ENCODE results near the gene ADCK1.
"Not testable (repeated sequence)": the region's sequence is repeated elsewhere in the genome, so short reads cannot be mapped to it uniquely, and the experiment has no call there.

The ADCK1 gene

DNA sequence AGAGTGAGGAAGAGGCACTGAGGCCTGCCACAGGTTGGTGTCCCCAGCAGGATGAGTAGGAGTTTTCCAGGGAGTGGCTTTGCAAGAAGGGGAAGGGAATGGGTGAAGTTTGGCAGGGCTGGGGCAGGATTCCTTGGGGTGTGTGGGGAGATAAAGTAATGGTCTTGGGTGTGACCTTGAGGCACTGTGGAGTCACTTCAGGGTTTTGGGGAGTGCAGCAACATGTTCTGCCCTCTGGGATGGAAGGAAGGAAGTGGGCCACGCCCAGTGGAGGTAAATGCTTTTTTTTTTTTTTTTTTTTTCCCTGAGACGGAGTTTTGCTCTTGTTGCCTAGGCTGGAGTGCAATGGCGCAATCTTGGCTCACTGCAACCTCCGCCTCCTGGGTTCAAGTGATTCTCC is 108.9 kb downstream of the ADCK1 start:
- no peak for FAIRE-seq

DNA sequence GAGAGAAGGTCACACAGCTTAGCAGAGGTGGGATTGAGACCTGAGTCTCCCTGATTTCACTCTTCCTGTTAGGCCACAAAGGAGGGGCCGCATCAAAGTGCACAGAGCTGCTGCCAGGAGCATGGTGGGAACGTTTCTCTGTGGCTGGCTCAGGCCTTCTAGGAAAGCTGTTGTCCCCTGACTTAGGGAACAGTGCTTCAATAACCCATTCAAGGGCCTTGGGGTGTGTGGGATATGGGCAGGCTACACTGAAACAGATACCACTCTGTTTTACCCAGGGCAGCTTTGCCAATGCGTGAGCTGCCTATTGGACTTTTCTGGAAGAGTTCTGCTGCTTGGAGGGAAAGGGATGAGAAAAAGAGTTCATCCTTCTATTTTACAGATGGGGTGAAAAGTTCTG is 110.0 kb downstream of the ADCK1 start:
- FAIRE-seq = no peak

DNA sequence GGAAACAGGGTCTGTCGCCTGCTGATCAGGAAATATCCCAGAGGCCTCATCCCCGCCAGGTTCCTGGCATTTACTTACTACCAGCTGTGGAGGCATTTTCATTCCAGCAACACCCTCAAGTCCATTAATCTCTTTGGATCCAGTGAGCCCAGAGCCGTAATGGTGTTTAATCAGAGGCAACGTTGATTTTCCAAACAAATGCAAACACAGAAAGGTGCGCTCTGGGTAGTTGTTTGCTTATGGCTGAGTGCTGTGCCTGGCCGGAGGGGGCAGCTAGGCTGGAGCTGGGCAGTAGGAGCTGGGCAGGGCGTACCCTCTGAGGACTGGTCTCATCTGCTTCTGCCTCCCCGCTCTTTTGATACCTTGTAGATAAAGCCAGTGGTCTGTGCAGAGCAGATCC is 110.6 kb downstream of the ADCK1 start:
- FAIRE-seq = no peak

DNA sequence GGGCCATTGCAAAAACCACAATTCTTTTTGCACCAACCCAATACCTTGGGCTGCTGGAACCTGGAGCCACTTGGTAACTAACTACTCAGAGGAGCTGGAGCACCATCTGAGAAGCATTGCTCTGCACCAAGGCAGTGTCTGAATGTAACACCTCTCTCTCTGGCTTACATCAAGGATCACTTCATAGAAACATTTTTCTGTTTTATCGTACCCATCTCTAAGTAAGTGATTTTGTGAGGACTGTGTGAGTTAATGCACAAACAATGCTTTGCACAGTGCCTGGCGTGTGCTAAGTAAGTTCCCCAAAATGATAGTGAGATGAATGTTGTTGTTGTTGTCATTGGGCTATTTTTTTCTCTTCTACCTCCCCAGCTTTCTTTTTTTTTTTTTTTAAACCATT is 111.4 kb downstream of the ADCK1 start:
- FAIRE-seq = no peak

DNA sequence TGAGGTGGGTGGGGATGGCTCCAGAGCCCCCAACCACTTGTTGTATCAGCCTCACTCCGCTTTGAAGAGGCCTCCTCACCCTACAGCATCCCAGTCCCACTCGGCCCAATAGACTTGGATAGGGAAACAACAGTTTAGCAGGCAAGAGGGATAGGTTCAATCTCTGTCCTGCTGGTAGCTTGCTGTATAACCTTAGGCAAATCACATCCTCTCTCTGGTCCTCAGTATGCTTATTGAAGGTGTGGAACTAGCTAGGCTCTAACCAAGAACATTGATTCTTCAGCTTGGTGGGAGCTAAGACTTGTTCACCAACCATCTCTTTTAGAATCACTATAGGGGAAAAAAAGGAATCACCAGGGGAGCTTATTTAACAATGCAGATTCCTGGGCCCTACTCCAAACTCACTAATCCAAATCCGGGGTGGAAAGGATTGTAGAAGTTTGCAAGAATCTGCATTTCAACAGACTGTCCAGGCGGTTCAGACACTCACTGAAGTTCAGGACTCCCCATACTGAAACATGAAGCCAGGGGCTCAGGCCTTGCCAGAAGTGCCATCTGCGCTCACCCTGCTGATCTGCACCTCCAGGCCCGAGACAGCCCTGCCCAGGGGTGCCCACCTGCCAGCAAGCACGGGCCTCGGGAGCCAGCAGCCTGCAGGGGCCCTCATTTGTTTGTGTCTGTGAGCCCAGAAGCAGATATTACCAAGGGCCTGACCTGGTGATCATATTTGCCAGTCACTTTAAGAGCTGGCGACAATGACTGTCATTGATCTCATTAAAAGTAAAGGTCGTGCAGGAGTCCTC is 113.0 kb downstream of the ADCK1 start:
- no peak for FAIRE-seq

DNA sequence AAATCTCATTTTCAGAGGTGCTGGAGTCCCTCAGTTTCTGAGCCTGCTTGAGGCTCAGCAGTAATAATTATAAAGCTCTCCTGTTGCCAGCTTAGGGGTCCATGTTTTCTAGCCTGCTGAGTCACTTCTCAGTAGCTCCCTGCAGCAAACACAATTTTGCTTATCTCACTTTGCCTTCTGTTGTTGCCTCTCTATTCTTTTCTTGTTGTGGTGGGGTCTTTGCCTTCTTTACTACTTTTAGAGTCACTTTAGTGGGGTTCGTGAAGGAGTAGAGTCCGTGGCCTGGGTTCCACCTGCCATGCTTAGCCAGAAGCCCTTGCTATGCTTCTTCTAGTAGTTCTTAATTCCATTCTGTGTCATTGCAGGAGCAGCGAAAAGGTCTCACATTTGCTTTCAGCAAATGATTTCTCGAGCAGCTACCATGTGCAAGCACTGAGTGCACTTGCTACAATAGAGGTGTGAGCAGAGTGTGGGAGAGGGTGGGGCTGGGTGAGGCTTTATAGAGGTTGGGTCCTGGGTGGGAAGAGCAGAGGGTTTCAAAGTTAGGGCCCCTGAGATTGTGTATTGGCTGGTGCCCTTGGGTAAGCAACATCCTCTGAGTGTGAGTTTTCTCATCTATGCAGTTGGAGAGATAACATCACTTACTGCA is 114.3 kb downstream of the ADCK1 start:
- no peak for FAIRE-seq

DNA sequence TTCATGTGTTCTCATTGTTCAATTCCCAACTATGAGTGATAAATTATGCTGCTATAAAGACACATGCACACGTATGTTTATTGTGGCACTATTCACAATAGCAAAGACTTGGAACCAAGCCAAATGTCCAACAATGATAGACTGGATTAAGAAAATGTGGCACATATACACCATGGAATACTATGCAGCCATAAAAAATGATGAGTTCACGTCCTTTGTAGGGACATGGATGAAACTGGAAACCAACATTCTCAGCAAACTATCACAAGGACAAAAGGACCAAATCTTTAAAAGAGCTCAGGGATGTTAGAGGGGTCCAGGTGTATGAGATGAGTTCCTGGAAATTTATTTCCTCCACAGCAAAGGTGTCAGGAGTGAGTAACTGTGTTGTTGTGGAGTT is 115.5 kb downstream of the ADCK1 start:
- not testable (repeated sequence) for FAIRE-seq

DNA sequence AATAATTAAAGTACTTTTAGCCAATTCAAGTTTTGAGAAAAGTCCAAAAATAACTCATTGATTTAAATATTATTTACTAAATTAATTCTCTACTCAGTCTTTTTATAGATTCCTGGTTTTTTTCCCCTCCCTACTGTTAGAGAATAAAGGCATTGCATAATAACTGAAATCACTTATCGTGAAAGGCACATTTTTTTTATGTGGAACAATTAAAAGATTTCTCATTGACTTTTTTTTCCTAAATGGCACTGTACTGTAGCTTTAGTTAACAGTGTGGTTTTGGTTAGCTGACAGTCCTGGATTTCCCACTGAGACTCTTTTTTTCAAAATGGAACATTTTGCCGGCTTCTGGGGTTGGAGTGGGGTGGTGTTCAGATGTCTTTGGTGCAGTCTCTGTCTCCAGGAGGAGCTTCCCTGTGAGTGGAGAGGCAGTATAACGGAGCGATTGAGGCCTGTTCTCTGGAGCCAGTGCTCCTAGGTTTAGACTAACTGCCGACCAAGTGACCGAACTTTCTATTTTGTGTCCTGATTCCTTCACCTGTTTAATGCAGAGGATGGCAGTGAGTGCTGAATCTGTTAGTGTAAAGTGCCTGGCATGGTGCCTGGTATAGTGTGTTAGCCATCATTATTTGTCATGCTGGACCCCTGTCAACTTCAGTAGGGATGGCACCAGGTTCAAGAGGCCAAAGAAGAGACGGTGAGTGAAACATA is 117.7 kb downstream of the ADCK1 start:
- FAIRE-seq = no peak

DNA sequence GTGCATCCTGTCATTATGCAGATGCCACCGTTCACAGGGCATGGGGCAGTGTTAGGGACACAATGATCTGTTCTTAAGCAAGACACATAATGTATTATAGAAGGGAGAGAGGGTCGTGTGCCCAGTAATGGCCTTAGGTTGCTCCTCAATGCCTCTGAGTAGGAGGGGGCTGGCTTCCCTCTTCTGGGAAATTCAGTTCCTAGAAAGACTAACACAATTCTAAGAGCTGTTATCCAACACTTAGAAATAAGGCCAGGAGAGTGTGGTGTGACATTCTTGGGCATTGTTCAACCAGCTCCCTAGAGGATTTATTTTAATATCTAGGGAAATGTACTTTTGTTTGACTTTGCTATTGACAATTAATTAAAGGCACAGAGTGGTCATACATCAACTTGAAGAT is 118.5 kb downstream of the ADCK1 start:
- FAIRE-seq = no peak

DNA sequence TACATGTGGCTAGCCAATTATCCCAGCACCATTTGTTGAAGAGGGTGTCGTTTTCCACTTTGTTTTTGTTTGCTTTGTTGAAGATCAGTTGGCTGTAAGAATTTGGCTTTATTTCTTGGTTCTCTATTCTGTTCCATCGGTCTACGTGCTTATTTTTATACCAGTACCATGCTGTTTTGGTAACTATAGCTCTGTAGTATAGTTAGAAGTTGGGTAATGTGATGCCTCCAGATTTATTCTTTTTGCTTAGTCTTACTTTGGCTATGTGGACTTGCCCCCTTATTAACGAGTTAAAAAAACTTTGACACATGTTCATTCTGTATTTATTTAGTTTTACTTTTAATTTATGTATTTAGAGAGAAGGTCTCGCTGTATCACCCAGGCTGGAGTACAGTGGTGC is 120.4 kb downstream of the ADCK1 start:
- no peak for FAIRE-seq

DNA sequence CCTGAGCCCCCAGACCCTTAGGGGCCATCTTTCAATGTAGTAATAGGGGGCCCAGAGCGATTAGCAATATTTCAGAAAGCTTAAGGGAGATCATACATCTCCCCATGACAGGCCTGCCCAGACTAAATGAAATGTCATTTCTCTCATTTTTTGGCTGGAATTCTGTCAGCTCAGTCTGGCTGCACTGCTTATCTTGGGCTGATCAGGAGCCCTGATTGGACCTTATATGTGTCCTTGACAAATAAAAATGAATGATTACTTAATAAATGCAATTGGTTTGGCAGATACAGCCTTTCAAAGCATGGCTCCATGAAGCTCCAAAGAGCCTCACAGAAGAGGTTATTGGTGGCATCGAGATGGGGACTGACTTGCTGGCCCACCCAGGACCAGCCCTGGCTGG is 121.9 kb downstream of the ADCK1 start:
- FAIRE-seq = no peak

DNA sequence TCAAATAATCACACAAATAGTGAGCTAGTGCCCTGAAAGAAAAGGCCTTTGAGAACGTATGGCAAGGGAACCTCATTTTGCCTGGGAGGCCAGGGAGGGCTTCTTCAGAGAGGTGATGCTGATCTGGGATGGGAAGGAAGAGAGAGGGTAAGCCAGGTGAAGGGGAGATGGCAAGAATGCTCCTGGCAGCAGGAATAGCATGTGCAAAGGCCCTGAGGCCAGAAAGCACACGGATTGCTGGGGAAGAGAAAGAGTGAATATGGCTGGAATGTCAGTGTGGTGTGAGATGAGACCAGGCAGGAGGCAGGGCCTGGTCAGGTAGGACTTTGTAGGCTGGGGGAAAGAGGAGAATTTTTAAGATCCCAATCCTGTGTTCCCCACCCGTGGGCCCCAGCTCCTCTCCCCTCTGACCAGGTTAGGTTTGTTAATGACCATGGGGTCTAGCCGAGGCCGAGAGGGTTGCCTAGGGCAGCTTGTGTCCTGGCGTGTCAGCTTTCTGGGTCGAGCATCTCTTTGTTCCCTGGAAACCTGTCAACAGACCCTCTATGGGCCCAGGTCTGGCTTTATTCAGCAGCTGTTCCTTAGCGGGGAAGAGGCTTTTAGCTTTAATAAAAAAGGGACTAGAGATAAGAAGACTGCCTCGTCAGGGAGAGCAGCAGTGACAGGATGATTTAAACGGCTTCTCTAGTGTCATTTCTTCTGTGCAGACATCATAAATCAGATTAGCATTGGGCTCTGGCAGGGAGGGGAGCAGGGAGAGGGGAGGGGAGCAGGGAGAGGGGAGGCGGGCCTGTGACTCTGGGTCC is 123.4 kb downstream of the ADCK1 start:
- FAIRE-seq = no peak

DNA sequence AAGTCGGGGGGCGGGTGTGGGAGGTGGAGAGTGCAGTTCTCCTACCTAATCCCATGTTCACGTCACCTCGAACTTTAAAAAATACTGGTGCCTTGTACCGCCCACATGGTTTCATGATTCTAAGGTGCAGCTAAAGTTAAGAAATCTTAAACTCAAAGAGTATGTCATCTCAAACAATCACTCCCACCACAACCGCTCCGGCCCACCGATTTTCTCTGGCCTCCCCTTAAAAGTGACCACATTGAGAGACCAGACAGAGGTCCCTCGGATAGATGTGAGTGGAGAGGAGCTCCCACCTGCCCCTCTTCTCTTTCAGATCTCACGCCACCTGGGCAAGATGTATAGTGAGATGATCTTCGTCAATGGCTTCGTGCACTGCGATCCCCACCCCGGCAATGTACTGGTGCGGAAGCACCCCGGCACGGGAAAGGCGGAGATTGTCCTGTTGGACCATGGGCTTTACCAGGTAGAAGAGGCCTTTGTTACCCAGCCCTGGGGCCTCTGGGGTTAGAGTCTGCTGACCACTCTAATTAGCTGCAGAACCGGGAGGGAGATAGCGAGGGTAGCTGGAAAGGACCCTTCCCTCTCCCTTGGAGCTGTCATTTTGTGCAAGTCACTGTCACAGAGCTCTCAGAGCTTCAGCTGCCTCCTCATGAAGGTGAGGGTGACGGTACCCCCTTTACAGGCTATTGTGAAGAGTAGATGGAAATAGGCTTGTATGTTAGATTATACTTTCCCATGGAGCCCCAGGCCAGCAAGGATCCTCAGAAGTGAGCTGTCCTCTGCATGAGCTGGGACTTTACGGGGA is 124.4 kb downstream of the ADCK1 start:
- no peak for FAIRE-seq

DNA sequence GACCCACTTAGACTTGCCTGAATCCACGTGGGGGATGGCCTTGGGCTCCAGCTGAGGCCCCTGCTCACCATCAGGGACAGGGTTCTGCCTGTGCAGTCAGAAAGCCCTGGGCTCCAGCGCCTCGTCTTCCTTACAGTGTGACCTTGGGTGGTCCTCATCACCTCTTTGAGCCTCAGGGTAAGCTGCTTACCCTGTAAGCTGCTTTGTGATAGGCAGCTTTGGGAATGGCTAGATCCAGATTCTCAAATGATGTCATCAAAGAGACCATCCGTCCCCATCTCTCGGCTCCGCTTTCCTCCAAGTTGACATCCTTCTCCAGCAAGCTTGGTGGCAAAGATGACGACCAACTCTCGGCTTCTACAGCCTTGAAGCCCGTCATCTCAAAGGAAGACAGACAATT is 127.0 kb downstream of the ADCK1 start:
- FAIRE-seq = no peak

DNA sequence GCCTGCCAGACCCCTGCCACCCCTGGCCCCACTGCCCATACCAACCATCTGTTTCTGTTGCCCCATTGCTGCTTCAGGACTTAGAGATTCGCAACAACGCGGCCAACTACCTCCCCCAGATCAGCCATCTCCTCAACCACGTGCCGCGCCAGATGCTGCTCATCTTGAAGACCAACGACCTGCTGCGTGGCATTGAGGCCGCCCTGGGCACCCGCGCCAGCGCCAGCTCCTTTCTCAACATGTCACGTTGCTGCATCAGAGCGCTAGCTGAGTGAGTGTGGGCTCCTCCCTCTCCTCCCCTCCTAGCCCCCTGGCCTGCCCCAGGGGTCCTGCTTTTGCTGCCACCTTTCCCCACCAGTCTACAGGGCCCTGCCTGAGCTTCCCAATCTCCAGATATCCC is 131.5 kb downstream of the ADCK1 start:
- no peak for FAIRE-seq

DNA sequence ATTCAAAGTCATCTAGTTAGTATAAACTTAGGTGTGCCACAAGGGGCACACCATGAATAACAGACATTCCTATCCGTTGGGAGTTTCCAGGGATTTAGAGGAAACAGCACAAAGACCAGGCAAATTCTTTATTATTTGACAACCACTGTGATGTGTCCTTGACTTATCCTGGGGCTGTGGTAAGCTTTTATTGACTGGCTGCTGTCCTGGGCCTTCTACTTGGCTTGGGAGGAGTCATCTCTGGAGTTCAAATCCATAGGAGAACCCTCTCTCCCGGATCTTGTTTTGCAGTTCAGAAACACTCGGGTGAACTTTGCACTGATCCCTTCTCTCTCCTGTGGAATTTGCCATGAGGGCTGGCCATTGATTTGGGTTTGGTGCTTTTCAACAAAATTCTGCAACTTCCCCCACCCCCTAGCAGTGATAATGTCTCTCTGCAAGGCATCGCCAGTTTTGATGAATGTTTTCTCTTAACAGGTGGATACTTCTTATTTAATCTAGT is 136.3 kb downstream of the ADCK1 start:
- FAIRE-seq = no peak

DNA sequence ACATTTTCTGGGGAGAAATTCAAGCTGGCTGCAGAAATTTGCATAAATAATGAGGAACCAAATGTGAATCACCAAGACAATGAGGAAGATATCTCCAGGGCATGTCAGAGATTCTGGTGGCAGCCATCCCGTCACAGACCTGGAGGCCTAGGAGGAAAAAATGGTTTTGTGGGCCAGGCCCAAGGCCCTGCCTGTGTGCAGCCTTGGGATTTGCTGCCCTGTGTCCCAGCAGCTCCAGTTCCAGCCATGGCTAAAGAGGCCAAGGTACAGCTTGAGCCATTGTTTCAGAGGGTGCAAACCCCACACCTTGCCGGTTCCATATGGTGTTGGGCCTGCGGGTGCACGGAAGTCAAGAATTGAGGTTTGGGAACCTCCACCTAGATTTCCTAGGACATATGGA is 147.5 kb downstream of the ADCK1 start:
- no peak for FAIRE-seq

DNA sequence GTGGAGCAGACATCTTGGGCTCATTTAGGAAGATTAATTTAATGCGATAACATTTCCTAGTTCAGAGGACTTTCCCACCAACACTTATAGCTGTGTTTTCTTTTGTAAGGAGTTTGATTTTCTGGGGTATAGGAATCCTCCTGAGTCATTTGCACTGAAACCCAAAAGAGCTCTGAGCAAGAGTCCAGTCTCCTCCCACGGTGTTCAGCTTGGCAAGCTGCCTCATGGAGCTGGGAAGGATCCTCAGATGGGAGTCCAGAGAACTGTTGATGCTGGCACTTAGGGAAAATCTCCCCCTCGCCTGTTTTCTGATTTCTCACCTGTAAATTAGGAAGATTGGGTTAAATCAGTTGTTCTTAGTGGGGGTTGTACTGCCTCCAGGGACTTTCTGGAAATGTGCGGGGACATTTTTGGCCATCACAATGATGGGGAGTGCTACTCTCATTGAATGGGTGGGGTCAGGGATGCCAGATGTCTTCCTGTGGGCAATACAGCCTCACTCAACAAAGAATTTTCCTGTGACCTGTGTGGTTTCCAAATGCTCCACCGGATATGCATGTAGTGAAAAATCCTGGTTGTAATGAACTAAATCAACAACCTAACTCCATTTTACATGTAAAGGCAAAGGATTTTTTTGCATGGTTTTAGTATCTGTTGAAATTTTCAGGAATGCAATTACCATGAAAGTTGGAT is 150.6 kb downstream of the ADCK1 start:
- FAIRE-seq = no peak

DNA sequence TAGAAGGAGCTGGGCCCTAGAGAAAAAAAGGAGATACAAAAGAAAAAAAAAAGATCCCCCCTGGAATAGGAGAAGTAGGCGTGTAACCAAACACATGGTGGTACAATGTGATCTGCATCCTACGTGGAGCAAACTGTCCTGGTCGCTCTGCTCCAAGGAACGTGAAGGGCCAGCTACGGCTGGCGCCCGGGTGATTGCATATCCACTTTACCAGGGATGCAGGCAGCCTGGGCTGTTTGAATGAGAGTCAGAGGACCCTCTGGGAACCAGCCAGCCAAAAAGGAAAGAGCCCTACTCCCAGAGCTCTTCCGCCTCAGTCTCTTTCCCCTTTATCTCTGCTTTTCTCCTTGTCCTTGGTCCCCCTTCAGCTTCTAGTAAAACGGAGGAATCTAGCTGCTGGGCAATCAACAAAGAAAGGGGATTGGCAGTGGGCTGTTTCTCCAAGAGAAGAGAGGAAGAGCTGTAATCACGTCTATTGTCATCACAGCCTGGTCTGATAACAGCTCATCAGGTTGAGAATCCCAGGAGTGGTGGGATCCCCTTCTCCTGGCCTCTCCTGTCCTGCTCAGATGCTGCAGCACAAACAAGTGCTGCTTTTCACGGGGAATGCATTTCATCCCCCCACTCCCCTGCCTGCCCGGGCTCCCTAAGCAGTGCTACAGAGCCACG is 156.0 kb downstream of the ADCK1 start:
- no peak for FAIRE-seq

DNA sequence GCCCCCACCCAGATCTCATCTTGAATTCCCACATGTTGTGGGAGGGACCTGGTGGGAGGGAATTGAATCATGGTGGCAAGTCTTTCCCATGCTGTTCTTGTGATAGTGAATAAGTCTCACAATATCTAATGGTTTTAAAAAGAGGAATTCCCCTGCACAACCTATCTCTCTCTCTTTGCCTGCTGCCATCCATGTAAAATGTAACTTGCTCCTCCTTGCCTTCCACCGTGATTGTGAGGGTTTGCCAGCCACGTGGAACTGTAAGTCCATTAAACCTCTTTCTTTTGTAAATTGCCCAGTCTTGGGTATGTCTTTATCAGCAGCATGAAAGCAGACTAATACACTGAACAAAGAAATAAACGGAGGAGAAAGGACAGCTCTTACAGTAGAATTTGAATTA is 159.8 kb downstream of the ADCK1 start:
- FAIRE-seq = not testable (repeated sequence)

All from A204.1 (cell line).